WERI-Rb-1 (cell line): ENCODE results near the gene ARHGAP26.

Source experiments
- DNase-seq: peaks from one replicate; pipeline ENCODE4 v3.0.0-alpha.2; 2020
- H3K27ac ChIP-seq: fragments of 250-450 bp; sonication (Bioruptor Pico); 2 replicates; pipeline ENCODE4 v1.5.1; 2020; ENCODE audit warnings: mild to moderate bottlenecking, moderate library complexity
- H3K27me3 ChIP-seq: fragments of 250-450 bp; sonication (Bioruptor Pico); 2 replicates; pipeline ENCODE4 v1.5.1; 2021; ENCODE audit warnings: mild to moderate bottlenecking, low read depth, moderate library complexity; ENCODE audit not compliant: insufficient read depth, severe bottlenecking
- H3K36me3 ChIP-seq: fragments of 250-450 bp; sonication (Bioruptor Pico); 2 replicates; pipeline ENCODE4 v1.5.1; 2020; ENCODE audit warnings: mild to moderate bottlenecking, moderate library complexity
- H3K4me3 ChIP-seq: 2 replicates; pipeline ENCODE4 v1.5.1; 2011; ENCODE audit warnings: low read depth, mild to moderate bottlenecking, control low read depth, low read length
- H3K9me3 ChIP-seq: fragments of 250-450 bp; sonication (Bioruptor Pico); 2 replicates; pipeline ENCODE4 v1.5.1; 2021; ENCODE audit warnings: mild to moderate bottlenecking, moderate library complexity; ENCODE audit not compliant: severe bottlenecking
- TF ChIP-seq, protein P1 (sequence below): IDR thresholded peaks from 2 replicates; pipeline ENCODE4 v1.5.1; 2011; ENCODE audit warnings: low read depth, mild to moderate bottlenecking, control low read depth, inconsistent platforms, low read length

Gene ARHGAP26

GRCh38 chr5:142800776-142801494 is 30.8 kb downstream of the ARHGAP26 start:
- Histone ChIP-seq H3K27me3 (no peaks in the 10 kb centered on the region), H3K4me3 (no peak overlapping the region), H3K36me3 (no peaks in the 10 kb centered on the region), H3K9me3 (no peaks in the 10 kb centered on the region), H3K27ac (no peak overlapping the region)
- TF ChIP-seq, protein P1, sequence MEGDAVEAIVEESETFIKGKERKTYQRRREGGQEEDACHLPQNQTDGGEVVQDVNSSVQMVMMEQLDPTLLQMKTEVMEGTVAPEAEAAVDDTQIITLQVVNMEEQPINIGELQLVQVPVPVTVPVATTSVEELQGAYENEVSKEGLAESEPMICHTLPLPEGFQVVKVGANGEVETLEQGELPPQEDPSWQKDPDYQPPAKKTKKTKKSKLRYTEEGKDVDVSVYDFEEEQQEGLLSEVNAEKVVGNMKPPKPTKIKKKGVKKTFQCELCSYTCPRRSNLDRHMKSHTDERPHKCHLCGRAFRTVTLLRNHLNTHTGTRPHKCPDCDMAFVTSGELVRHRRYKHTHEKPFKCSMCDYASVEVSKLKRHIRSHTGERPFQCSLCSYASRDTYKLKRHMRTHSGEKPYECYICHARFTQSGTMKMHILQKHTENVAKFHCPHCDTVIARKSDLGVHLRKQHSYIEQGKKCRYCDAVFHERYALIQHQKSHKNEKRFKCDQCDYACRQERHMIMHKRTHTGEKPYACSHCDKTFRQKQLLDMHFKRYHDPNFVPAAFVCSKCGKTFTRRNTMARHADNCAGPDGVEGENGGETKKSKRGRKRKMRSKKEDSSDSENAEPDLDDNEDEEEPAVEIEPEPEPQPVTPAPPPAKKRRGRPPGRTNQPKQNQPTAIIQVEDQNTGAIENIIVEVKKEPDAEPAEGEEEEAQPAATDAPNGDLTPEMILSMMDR = no peak
- DNase-seq = no peak

GRCh38 chr5:142801495-142801871 is 31.3 kb downstream of the ARHGAP26 start:
- Histone ChIP-seq H3K4me3 (no peak overlapping the region), H3K27ac (no peak overlapping the region)
- no peak for DNase-seq

DNA sequence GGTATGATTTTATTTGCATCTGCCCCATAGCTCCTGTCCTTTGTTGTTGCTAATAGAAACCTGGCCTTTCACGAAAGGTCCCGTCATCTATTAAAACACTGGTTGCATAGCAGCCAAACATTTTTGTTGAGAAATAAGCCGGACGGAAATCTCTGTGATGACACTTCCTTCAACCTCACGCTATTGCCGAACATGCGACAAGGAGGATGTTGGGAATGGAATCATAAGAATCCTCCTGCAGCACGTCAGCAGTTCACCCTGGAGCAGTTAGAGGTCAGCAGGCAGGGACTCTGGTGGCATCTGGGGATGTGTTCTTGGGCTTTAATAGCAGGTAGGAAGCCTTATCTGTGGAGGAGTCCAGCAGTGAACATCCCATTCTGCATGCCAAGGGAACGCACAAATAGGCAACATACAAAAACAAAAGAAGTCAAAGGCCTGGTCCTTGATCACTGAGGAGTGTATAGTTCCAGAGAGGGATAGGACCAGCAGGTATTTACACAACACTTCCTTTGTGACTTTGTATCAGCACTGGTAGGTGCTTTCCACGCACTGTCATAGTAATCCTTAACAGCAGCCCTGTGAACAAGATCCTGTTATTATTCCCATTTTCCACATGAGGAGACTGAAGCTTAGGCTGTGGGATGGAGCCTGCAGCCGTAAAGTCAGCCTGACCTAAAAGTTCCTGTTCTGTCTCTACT is 33.4 kb downstream of the ARHGAP26 start:
- H3K36me3 ChIP-seq = no peaks in the 10 kb centered on the region
- H3K27me3 ChIP-seq = no peaks in the 10 kb centered on the region
- H3K9me3 ChIP-seq = no peaks in the 10 kb centered on the region
- no peak for DNase-seq
- no peak overlapping the region for H3K4me3 ChIP-seq
- TF ChIP-seq, protein P1 = no peak
- H3K27ac ChIP-seq = no peak overlapping the region

More at GRCh38 chr5:142801495-142801871, 31.3 kb downstream of the ARHGAP26 start:
- H3K36me3 ChIP-seq = no peaks in the 10 kb centered on the region
- no peaks in the 10 kb centered on the region for H3K27me3 ChIP-seq
- TF ChIP-seq, protein P1 = no peak
- no peaks in the 10 kb centered on the region for H3K9me3 ChIP-seq

DNA sequence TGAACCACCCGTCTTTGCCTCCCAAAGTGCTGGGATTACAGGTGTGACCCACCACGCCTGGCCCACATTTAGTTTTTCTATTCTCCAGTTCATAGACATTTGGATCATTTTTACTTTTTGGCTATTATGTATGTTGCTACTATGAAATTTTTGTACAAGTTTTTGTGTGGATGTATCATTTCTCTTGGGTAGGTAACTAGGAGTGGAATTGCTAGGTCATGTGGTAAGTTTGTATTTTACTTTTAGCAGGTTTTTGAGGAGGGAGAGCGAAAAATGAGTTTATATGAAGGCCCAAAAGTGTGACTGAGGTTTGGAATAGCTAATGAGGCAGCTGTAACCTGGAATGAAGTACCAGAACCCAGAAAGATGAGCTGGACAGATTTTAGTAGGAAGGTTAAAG is 35.2 kb downstream of the ARHGAP26 start:
- no peak for DNase-seq
- no peak overlapping the region for H3K4me3 ChIP-seq
- no peaks in the 10 kb centered on the region for H3K9me3 ChIP-seq
- H3K27me3 ChIP-seq = no peaks in the 10 kb centered on the region
- no peaks in the 10 kb centered on the region for H3K36me3 ChIP-seq
- TF ChIP-seq, protein P1 = no peak
- H3K27ac ChIP-seq = no peak overlapping the region

GRCh38 chr5:142806841-142807267 is 36.7 kb downstream of the ARHGAP26 start:
- H3K36me3 ChIP-seq = no peaks in the 10 kb centered on the region
- no peaks in the 10 kb centered on the region for H3K9me3 ChIP-seq
- no peak for DNase-seq
- H3K27me3 ChIP-seq = no peaks in the 10 kb centered on the region
- H3K27ac ChIP-seq = no peak overlapping the region
- H3K4me3 ChIP-seq = no peak overlapping the region
- TF ChIP-seq, protein P1 = no peak
